Mesendoderm (in vitro differentiated cells): ENCODE data around the gene KAZN.

Source experiments
- DNase-seq: peaks from one replicate; pipeline ENCODE4 v3.0.0; 2013
- H2AK5ac ChIP-seq: 2 replicates; pipeline ENCODE4 v1.6.1; 2013; ENCODE audit warnings: low read length, inconsistent platforms
- H2BK120ac ChIP-seq: 2 replicates; pipeline ENCODE4 v1.6.1; 2013; ENCODE audit warnings: low read depth, mild to moderate bottlenecking, low read length, moderate library complexity, mixed read lengths
- H2BK15ac ChIP-seq: replicated peaks from 2 replicates; pipeline ENCODE4 v1.6.1; 2013; ENCODE audit warnings: low read depth, mild to moderate bottlenecking, moderate library complexity
- H2BK5ac ChIP-seq: 2 replicates; pipeline ENCODE4 v1.6.1; 2013; ENCODE audit warnings: low read length, inconsistent platforms
- H3K18ac ChIP-seq: 2 replicates; pipeline ENCODE4 v1.6.1; 2013; ENCODE audit warnings: mild to moderate bottlenecking, low read length, mixed read lengths
- H3K23ac ChIP-seq: one replicate; pipeline ENCODE4 v1.6.1; 2013; ENCODE audit warnings: low read length
- H3K27ac ChIP-seq: 2 replicates; pipeline ENCODE4 v1.5.1; 2013; ENCODE audit warnings: low read depth, mild to moderate bottlenecking, inconsistent platforms, low read length, moderate library complexity
- H3K27me3 ChIP-seq: 2 replicates; pipeline ENCODE4 v1.6.1; 2013; ENCODE audit warnings: low read length, control low read depth, mild to moderate bottlenecking, inconsistent platforms; ENCODE audit not compliant: insufficient read depth, poor library complexity
- H3K36me3 ChIP-seq: 2 replicates; pipeline ENCODE4 v1.6.1; 2013; ENCODE audit warnings: low read length, inconsistent platforms; ENCODE audit not compliant: control insufficient read depth, insufficient read depth
- H3K4ac ChIP-seq: one replicate; pipeline ENCODE4 v1.6.1; 2013; ENCODE audit warnings: low read depth, mild to moderate bottlenecking, low read length, moderate library complexity
- H3K4me1 ChIP-seq: 2 replicates; pipeline ENCODE4 v1.6.1; 2013; ENCODE audit warnings: low read depth, low read length, inconsistent platforms; ENCODE audit not compliant: control insufficient read depth
- H3K4me2 ChIP-seq: 2 replicates; pipeline ENCODE4 v1.6.1; 2013; ENCODE audit warnings: low read length
- H3K4me3 ChIP-seq: 2 replicates; pipeline ENCODE4 v1.5.1; 2013; ENCODE audit warnings: mild to moderate bottlenecking, low read length
- H3K56ac ChIP-seq: one replicate; pipeline ENCODE4 v1.6.1; 2013; ENCODE audit warnings: low read length
- H3K79me1 ChIP-seq: 2 replicates; pipeline ENCODE4 v1.6.1; 2013; ENCODE audit warnings: low read length, inconsistent platforms
- H3K79me2 ChIP-seq: 2 replicates; pipeline ENCODE4 v1.6.1; 2013; ENCODE audit warnings: mild to moderate bottlenecking, low read length; ENCODE audit not compliant: control insufficient read depth, insufficient read depth
- H3K9ac ChIP-seq: 2 replicates; pipeline ENCODE4 v1.6.1; 2013; ENCODE audit warnings: low read length, inconsistent platforms
- H4K5ac ChIP-seq: one replicate; pipeline ENCODE4 v1.6.1; 2013; ENCODE audit warnings: low read length
- H4K8ac ChIP-seq: one replicate; pipeline ENCODE4 v1.6.1; 2013; ENCODE audit warnings: low read depth, mild to moderate bottlenecking, control low read depth, low read length, moderate library complexity
- WGBS: extraction: QIAGEN DNeasy Blood & Tissue Kit; methylation state at CpG from one replicate; pipeline ENCODE4 v1.1.7; 2013; ENCODE audit warnings: low lambda C conversion rate, missing lambda C conversion rate; ENCODE audit not compliant: insufficient coverage; ENCODE audit errors: extremely low coverage; 5-methylcytosine and 5-hydroxymethylcytosine counted together

Gene KAZN

GRCh38 chr1:15047237-15047636 is 448.8 kb downstream of the KAZN start:
- H3K4me1 ChIP-seq, result no peaks in the 10 kb centered on the region
- no peak overlapping the region for H2BK5ac ChIP-seq
- no peaks in the 10 kb centered on the region for H3K79me1 ChIP-seq
- H2BK120ac ChIP-seq, result no peak overlapping the region
- no peak overlapping the region for H3K18ac ChIP-seq
- WGBS, result no CpG with 5 or more reads among the region's 11 CpGs
- H3K4me3 ChIP-seq, result no peak overlapping the region
- H3K36me3 ChIP-seq, result no peaks in the 10 kb centered on the region
- no peak overlapping the region for H3K4ac ChIP-seq
- no peak overlapping the region for H4K5ac ChIP-seq
- no peak overlapping the region for H3K23ac ChIP-seq
- no peak overlapping the region for H2BK15ac ChIP-seq
- H3K56ac ChIP-seq, result no peak overlapping the region
- no peak overlapping the region for H2AK5ac ChIP-seq
- DNase-seq, result no peak
- no peaks in the 10 kb centered on the region for H3K27me3 ChIP-seq
- no peak overlapping the region for H3K4me2 ChIP-seq
- no peaks in the 10 kb centered on the region for H3K79me2 ChIP-seq
- H4K8ac ChIP-seq, result no peak overlapping the region
- no peak overlapping the region for H3K9ac ChIP-seq
- H3K27ac ChIP-seq, result no peak overlapping the region

- H3K27ac ChIP-seq, result no peak overlapping the region
- no peak overlapping the region for H3K4me3 ChIP-seq
- H4K5ac ChIP-seq, result no peak overlapping the region
- H3K9ac ChIP-seq, result no peak overlapping the region
- H3K79me1 ChIP-seq, result no peaks in the 10 kb centered on the region
- no peak overlapping the region for H2AK5ac ChIP-seq
- no peak overlapping the region for H2BK120ac ChIP-seq
- H4K8ac ChIP-seq, result no peak overlapping the region
- H3K56ac ChIP-seq, result no peak overlapping the region
- no peak overlapping the region for H3K4ac ChIP-seq
- H3K18ac ChIP-seq, result no peak overlapping the region
- H3K79me2 ChIP-seq, result no peaks in the 10 kb centered on the region
- no peaks in the 10 kb centered on the region for H3K4me1 ChIP-seq
- WGBS, result no CpG with 5 or more reads among the region's 35 CpGs
- H2BK15ac ChIP-seq, result no peak overlapping the region
- H3K27me3 ChIP-seq, result no peaks in the 10 kb centered on the region
- DNase-seq, result no peak
- H2BK5ac ChIP-seq, result no peak overlapping the region
- no peaks in the 10 kb centered on the region for H3K36me3 ChIP-seq
- no peak overlapping the region for H3K4me2 ChIP-seq
- H3K23ac ChIP-seq, result no peak overlapping the region
Measured at GRCh38 chr1:15048437-15048980, 450.0 kb downstream of the KAZN start.

GRCh38 chr1:15049067-15049466 is 450.6 kb downstream of the KAZN start:
- Histone ChIP-seq H3K36me3 (no peaks in the 10 kb centered on the region), H2BK120ac (no peak overlapping the region), H3K56ac (no peak overlapping the region), H3K4ac (no peak overlapping the region), H2BK15ac (no peak overlapping the region), H2AK5ac (no peak overlapping the region), H2BK5ac (no peak overlapping the region), H3K4me2 (no peak overlapping the region), H3K9ac (no peak overlapping the region), H3K27ac (no peak overlapping the region), H3K18ac (no peak overlapping the region), H3K23ac (no peak overlapping the region), H3K4me3 (no peak overlapping the region), H4K8ac (no peak overlapping the region), H3K27me3 (no peaks in the 10 kb centered on the region), H3K4me1 (no peaks in the 10 kb centered on the region), H3K79me2 (no peaks in the 10 kb centered on the region), H3K79me1 (no peaks in the 10 kb centered on the region), H4K5ac (no peak overlapping the region)
- no CpG with 5 or more reads among the region's 13 CpGs for WGBS
- DNase-seq, result no peak

- H3K27ac ChIP-seq, result no peak overlapping the region
- H2AK5ac ChIP-seq, result no peak overlapping the region
- no CpG with 5 or more reads among the region's 8 CpGs for WGBS
- H2BK15ac ChIP-seq, result no peak overlapping the region
- H4K5ac ChIP-seq, result no peak overlapping the region
- H3K23ac ChIP-seq, result no peak overlapping the region
- no peak overlapping the region for H3K9ac ChIP-seq
- no peak overlapping the region for H3K18ac ChIP-seq
- H3K4me2 ChIP-seq, result no peak overlapping the region
- H3K4me3 ChIP-seq, result no peak overlapping the region
- no peak for DNase-seq
- H3K4me1 ChIP-seq, result no peaks in the 10 kb centered on the region
- peaks cover 2% of the 10 kb centered on the region for H3K36me3 ChIP-seq
- no peaks in the 10 kb centered on the region for H3K79me1 ChIP-seq
- H3K27me3 ChIP-seq, result no peaks in the 10 kb centered on the region
- H3K56ac ChIP-seq, result no peak overlapping the region
- no peak overlapping the region for H4K8ac ChIP-seq
- no peak overlapping the region for H2BK5ac ChIP-seq
- no peaks in the 10 kb centered on the region for H3K79me2 ChIP-seq
- no peak overlapping the region for H2BK120ac ChIP-seq
- no peak overlapping the region for H3K4ac ChIP-seq
Measured at GRCh38 chr1:15051882-15052528, 453.5 kb downstream of the KAZN start.

GRCh38 chr1:15053153-15053552 is 454.7 kb downstream of the KAZN start:
- WGBS, result no CpG with 5 or more reads among the region's 9 CpGs
- no peaks in the 10 kb centered on the region for H3K79me1 ChIP-seq
- H2BK120ac ChIP-seq, result no peak overlapping the region
- H3K27me3 ChIP-seq, result no peaks in the 10 kb centered on the region
- H3K18ac ChIP-seq, result no peak overlapping the region
- H2AK5ac ChIP-seq, result no peak overlapping the region
- H2BK5ac ChIP-seq, result no peak overlapping the region
- no peak overlapping the region for H3K27ac ChIP-seq
- H4K8ac ChIP-seq, result no peak overlapping the region
- H3K4me1 ChIP-seq, result no peaks in the 10 kb centered on the region
- no peak overlapping the region for H2BK15ac ChIP-seq
- H3K4ac ChIP-seq, result no peak overlapping the region
- no peak overlapping the region for H3K23ac ChIP-seq
- no peak overlapping the region for H4K5ac ChIP-seq
- H3K36me3 ChIP-seq, result peaks cover 2% of the 10 kb centered on the region
- no peak for DNase-seq
- no peak overlapping the region for H3K9ac ChIP-seq
- no peaks in the 10 kb centered on the region for H3K79me2 ChIP-seq
- H3K4me3 ChIP-seq, result no peak overlapping the region
- no peak overlapping the region for H3K56ac ChIP-seq
- H3K4me2 ChIP-seq, result no peak overlapping the region
